Hepatocyte (in vitro differentiated cells): ENCODE data around the gene CD177.

ENCODE experiments used
- EZH2 ChIP-seq: fragments of 200-600 bp; sonication (generic); IDR thresholded peaks from 2 replicates; pipeline ENCODE4 v1.6.1; 2016; ENCODE audit warnings: antibody characterized with exemption, mild to moderate bottlenecking, borderline replicate concordance
- TF ChIP-seq, protein P1 (sequence below): fragments of 200-600 bp; sonication (generic); IDR thresholded peaks from 2 replicates; pipeline ENCODE4 v1.5.1; 2016; ENCODE audit warnings: antibody characterized with exemption, mild to moderate bottlenecking; ENCODE audit not compliant: poor library complexity

DNA sequence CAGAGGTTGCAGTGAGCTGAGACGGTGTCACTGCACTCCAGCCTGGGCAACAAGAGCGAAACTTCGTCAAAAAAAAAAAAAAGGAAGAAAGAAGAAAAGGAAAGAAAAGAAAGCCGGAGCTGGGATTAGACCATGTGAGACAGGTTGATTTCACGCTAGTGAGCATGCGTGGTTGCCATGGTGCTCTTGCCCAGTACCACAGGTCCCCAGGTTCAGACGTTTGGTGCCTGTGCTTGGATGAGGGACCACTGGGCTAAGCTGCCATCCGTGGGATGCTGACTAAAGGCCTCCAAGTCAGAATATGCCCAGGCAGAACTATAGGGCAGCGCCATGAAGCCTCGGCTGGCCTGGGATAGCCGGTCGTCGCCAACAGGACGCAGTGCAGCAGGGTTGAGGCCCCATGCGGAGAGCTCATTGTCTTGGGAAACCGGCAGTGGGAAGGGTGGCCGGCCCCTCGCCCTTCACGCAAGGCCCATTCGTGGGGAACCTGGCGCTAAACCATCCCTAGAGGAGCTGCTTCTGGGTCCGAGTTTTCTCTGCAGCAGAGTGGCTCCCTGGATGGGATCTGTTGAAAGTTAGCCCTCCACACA lies 54.0 kb downstream of the CD177 start:
- TF ChIP-seq, protein P1, sequence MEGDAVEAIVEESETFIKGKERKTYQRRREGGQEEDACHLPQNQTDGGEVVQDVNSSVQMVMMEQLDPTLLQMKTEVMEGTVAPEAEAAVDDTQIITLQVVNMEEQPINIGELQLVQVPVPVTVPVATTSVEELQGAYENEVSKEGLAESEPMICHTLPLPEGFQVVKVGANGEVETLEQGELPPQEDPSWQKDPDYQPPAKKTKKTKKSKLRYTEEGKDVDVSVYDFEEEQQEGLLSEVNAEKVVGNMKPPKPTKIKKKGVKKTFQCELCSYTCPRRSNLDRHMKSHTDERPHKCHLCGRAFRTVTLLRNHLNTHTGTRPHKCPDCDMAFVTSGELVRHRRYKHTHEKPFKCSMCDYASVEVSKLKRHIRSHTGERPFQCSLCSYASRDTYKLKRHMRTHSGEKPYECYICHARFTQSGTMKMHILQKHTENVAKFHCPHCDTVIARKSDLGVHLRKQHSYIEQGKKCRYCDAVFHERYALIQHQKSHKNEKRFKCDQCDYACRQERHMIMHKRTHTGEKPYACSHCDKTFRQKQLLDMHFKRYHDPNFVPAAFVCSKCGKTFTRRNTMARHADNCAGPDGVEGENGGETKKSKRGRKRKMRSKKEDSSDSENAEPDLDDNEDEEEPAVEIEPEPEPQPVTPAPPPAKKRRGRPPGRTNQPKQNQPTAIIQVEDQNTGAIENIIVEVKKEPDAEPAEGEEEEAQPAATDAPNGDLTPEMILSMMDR: no peak
- no peak for TF ChIP-seq EZH2
